ENCODE results near the gene PRIMA1.
A peak's percentile ranks its signal among the peaks of the same experiment; 100 is the strongest.

PRIMA1 gene

GRCh38 chr14:93793555-93794324 lies 5.5 kb upstream of the PRIMA1 start:
- DNase-seq = no peak

- DNase-seq = no peak
Observed at GRCh38 chr14:93792391-93792790, 4.1 kb upstream of the PRIMA1 start.

- no peak for DNase-seq
Observed at GRCh38 chr14:93790966-93791365, 2.7 kb upstream of the PRIMA1 start.

GRCh38 chr14:93789228-93790130 lies 1.2 kb upstream of the PRIMA1 start:
- no peak for DNase-seq

GRCh38 chr14:93788543-93789227 lies 400 bp upstream of the PRIMA1 start:
- DNase-seq = peak; percentile 73

GRCh38 chr14:93787465-93788292 lies 606 bp downstream of the PRIMA1 start:
- DNase-seq = no peak

GRCh38 chr14:93785423-93785822 lies 2.9 kb downstream of the PRIMA1 start:
- DNase-seq = no peak

- no peak for DNase-seq
Observed at GRCh38 chr14:93784878-93785277, 3.4 kb downstream of the PRIMA1 start.

- no peak for DNase-seq
Observed at GRCh38 chr14:93780813-93781400, 7.4 kb downstream of the PRIMA1 start.

GRCh38 chr14:93778856-93779629 lies 9.2 kb downstream of the PRIMA1 start:
- no peak for DNase-seq

GRCh38 chr14:93778453-93778852 lies 9.8 kb downstream of the PRIMA1 start:
- DNase-seq = no peak

- no peak for DNase-seq
Observed at GRCh38 chr14:93775744-93776143, 12.5 kb downstream of the PRIMA1 start.

- DNase-seq = no peak
Observed at GRCh38 chr14:93775158-93775557, 13.1 kb downstream of the PRIMA1 start.

GRCh38 chr14:93772263-93772662 lies 16.0 kb downstream of the PRIMA1 start:
- no peak for DNase-seq

GRCh38 chr14:93765970-93766369 lies 22.3 kb downstream of the PRIMA1 start:
- DNase-seq = no peak

GRCh38 chr14:93765155-93765554 lies 23.1 kb downstream of the PRIMA1 start:
- no peak for DNase-seq

GRCh38 chr14:93764211-93764659 lies 24.1 kb downstream of the PRIMA1 start:
- no peak for DNase-seq

- no peak for DNase-seq
Observed at GRCh38 chr14:93759719-93760307, 28.5 kb downstream of the PRIMA1 start.

- no peak for DNase-seq
Observed at GRCh38 chr14:93757206-93757605, 31.1 kb downstream of the PRIMA1 start.

GRCh38 chr14:93753647-93754046 lies 34.6 kb downstream of the PRIMA1 start:
- no peak for DNase-seq

All from NCI-H1417 treated with DMSO at 0.1 percent for 48 hours (cell line).